HEK293 (cell line): ENCODE results near the gene HOXC5.

ENCODE experiments used
- MYNN ChIP-seq: fragments of 450-650 bp; formaldehyde crosslinking; IDR thresholded peaks from 2 replicates; pipeline ENCODE4 v1.5.1; 2016; ENCODE audit warnings: missing biosample characterization, missing genetic modification characterization, borderline replicate concordance
- ZBTB26 ChIP-seq: fragments of 450-650 bp; formaldehyde crosslinking; optimal IDR thresholded peaks from 2 replicates; pipeline ENCODE3; 2016; ENCODE audit warnings: missing biosample characterization, mild to moderate bottlenecking, missing genetic modification characterization
- ZNF398 ChIP-seq: fragments of 450-650 bp; formaldehyde crosslinking; IDR thresholded peaks from 2 replicates; pipeline ENCODE4 v1.5.1; 2017; ENCODE audit warnings: missing biosample characterization, missing genetic modification characterization
- TF ChIP-seq, protein P1 (sequence below): fragments of 450-650 bp; formaldehyde crosslinking; IDR thresholded peaks from 2 replicates; pipeline ENCODE4 v1.5.1; 2016; ENCODE audit warnings: missing biosample characterization, missing genetic modification characterization

DNA sequence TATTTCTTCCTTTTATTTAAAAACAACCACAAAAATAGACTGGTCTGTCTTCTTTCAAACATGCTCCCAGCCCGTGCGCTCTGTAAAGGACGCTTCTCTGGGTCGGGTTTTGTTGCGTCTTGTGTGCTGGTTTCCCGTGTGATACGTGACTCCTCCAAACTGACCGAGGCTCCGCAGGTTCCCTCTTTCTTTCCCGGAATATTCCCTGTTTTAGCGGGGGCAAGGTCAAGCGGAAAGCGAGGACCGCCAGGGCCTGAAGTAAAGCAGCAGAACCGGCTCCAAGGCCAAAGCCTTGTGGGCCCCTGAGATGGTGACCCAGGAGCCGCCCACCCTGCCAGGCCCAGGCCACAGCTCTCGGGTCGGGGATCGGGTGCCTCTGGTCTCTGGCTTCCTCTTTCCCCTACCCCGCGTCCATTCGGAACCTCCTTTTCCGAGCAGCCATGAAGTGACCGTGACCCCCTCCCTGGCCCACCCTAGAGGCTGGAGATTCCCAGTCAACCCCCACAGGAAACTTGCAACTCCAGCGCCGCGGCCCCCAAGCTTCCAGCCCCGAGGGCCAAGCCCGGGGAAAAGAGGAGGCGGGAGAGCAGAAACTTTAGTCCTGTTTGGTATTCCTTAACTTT is 48.8 kb upstream of the HOXC5 start:
- no peak for TF ChIP-seq ZBTB26 (tag by site-specific recombination)
- no peak for TF ChIP-seq ZNF398 (tag by site-specific recombination)
- TF ChIP-seq, protein P1, sequence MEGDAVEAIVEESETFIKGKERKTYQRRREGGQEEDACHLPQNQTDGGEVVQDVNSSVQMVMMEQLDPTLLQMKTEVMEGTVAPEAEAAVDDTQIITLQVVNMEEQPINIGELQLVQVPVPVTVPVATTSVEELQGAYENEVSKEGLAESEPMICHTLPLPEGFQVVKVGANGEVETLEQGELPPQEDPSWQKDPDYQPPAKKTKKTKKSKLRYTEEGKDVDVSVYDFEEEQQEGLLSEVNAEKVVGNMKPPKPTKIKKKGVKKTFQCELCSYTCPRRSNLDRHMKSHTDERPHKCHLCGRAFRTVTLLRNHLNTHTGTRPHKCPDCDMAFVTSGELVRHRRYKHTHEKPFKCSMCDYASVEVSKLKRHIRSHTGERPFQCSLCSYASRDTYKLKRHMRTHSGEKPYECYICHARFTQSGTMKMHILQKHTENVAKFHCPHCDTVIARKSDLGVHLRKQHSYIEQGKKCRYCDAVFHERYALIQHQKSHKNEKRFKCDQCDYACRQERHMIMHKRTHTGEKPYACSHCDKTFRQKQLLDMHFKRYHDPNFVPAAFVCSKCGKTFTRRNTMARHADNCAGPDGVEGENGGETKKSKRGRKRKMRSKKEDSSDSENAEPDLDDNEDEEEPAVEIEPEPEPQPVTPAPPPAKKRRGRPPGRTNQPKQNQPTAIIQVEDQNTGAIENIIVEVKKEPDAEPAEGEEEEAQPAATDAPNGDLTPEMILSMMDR (tag by site-specific recombination), result no peak
- no peak for TF ChIP-seq MYNN
